Activated T-helper 1 cell treated with anti-CD3 and anti-CD28 coated beads, Interleukin-12 subunit alpha, Interleukin-12 subunit beta, Interleukin-2, Interleukin-4 antibody, amounts not matched to agents 30 ng/mL and 10 ng/mL and 1 ng/mL, durations not matched to agents 14 hours and 24 hours and 36 hours (primary cell): ENCODE data around the gene ZMYND19. TPM values are rescaled to one million over a fixed set of nuclear protein-coding genes. Genes with fewer than 3 reads are reported as not detected.
"Not testable (repeated sequence)": the region's sequence is repeated elsewhere in the genome, so short reads cannot be mapped to it uniquely, and the experiment has no call there.

Experiments
- DNase-seq: peaks from one replicate; pipeline ENCODE4 v3.0.0; 2021; ENCODE audit warnings: low spot score
- H3K27ac Mint-ChIP-seq: one replicate; pipeline ENCODE4 v1.8.0; 2021; ENCODE audit warnings: mild to moderate bottlenecking, mixed read lengths
- H3K27me3 Mint-ChIP-seq: one replicate; pipeline ENCODE4 v1.8.0; 2022; ENCODE audit warnings: mild to moderate bottlenecking, moderate library complexity, mixed read lengths; ENCODE audit not compliant: insufficient read depth
- H3K36me3 Mint-ChIP-seq: one replicate; pipeline ENCODE4 v1.8.0; 2021; ENCODE audit warnings: low read depth, mixed read lengths
- H3K4me1 Mint-ChIP-seq: one replicate; pipeline ENCODE4 v1.8.0; 2021; ENCODE audit warnings: low read depth, mixed read lengths
- H3K4me3 Mint-ChIP-seq: one replicate; pipeline ENCODE4 v1.8.0; 2021; ENCODE audit warnings: mild to moderate bottlenecking, moderate library complexity, mixed read lengths
- H3K9me3 Mint-ChIP-seq: one replicate; pipeline ENCODE4 v1.8.0; 2021; ENCODE audit warnings: mixed read lengths
- intact Hi-C: fragments of 100-400 bp; cut with micrococcal nuclease; formaldehyde crosslinking; loops from one replicate; pipeline ENCODE4 v1.15.1; 2024
- total RNA-seq: library from RNA; stranded (reverse); gene quantifications from 2 replicates; pipeline ENCODE4 v1.2.3, GENCODE V29; 2022

ZMYND19 gene
- total RNA-seq, result 88.2 and 94.9 TPM in 2 replicates

- Mint-ChIP-seq H3K4me1 (peaks cover 21% of the 10 kb centered on the region), H3K27ac (peak within 1 kb of the TSS; percentile 97), H3K27me3 (peaks cover 1% of the 10 kb centered on the region), H3K9me3 (no peaks in the 10 kb centered on the region), H3K4me3 (peak within 1 kb of the TSS; percentile 99), H3K36me3 (peaks cover 19% of the 10 kb centered on the region)
- intact Hi-C loops, result loop anchor here (1.0 kb wide), 4 partner anchors 11 to 39 kb away; partner anchors contain the start of genes ARRDC1, EHMT1 and MRPL41
- peak; percentile 90 for DNase-seq
Measured at GRCh38 chr9:137590469-137591383, at the start of gene ZMYND19. Gene ZMYND19 (minus strand): TSS chr9:137590512. CDS start chr9:137590263, 249 bp downstream.

GRCh38 chr9:137639303-137640051, 49.2 kb upstream of the ZMYND19 start:
- no peak for DNase-seq
- intact Hi-C loops, result loop anchor here (1.0 kb wide), 1 partner anchor 11 kb away; no protein-coding TSS in a partner anchor
- no peaks in the 10 kb centered on the region for H3K9me3 Mint-ChIP-seq
- H3K4me3 Mint-ChIP-seq, result peak overlapping the region; percentile 76
- peaks cover 23% of the 10 kb centered on the region for H3K36me3 Mint-ChIP-seq
- peak overlapping the region; percentile 91 for H3K27ac Mint-ChIP-seq
- peaks cover 28% of the 10 kb centered on the region for H3K4me1 Mint-ChIP-seq
- H3K27me3 Mint-ChIP-seq, result no peaks in the 10 kb centered on the region

GRCh38 chr9:137638680-137639079, 48.4 kb upstream of the ZMYND19 start:
- peaks cover 21% of the 10 kb centered on the region for H3K36me3 Mint-ChIP-seq
- DNase-seq, result no peak
- H3K27ac Mint-ChIP-seq, result peak overlapping the region; percentile 67
- H3K4me3 Mint-ChIP-seq, result peak overlapping the region; percentile 75
- intact Hi-C loops, result loop anchor here (1.0 kb wide), 1 partner anchor 10 kb away; no protein-coding TSS in a partner anchor
- H3K27me3 Mint-ChIP-seq, result no peaks in the 10 kb centered on the region
- no peaks in the 10 kb centered on the region for H3K9me3 Mint-ChIP-seq
- peaks cover 24% of the 10 kb centered on the region for H3K4me1 Mint-ChIP-seq

GRCh38 chr9:137634016-137634415, 43.7 kb upstream of the ZMYND19 start:
- Mint-ChIP-seq H3K36me3 (peaks cover 4% of the 10 kb centered on the region), H3K27ac (no peak overlapping the region), H3K4me3 (no peak overlapping the region), H3K27me3 (no peaks in the 10 kb centered on the region), H3K4me1 (peaks cover 34% of the 10 kb centered on the region), H3K9me3 (no peaks in the 10 kb centered on the region)
- intact Hi-C loops, result no loop called here
- no peak for DNase-seq

- Mint-ChIP-seq H3K4me1 (peaks cover 43% of the 10 kb centered on the region), H3K36me3 (peaks cover 7% of the 10 kb centered on the region), H3K27me3 (no peaks in the 10 kb centered on the region), H3K9me3 (no peaks in the 10 kb centered on the region), H3K27ac (no peak overlapping the region), H3K4me3 (no peak overlapping the region)
- DNase-seq, result no peak
- intact Hi-C loops, result no loop called here
Measured at GRCh38 chr9:137632230-137633161, 42.2 kb upstream of the ZMYND19 start.

GRCh38 chr9:137631345-137632229, 41.3 kb upstream of the ZMYND19 start:
- no peak overlapping the region for H3K27ac Mint-ChIP-seq
- H3K36me3 Mint-ChIP-seq, result peaks cover 7% of the 10 kb centered on the region
- no peak overlapping the region for H3K4me3 Mint-ChIP-seq
- intact Hi-C loops, result no loop called here
- no peaks in the 10 kb centered on the region for H3K27me3 Mint-ChIP-seq
- no peak for DNase-seq
- peaks cover 45% of the 10 kb centered on the region for H3K4me1 Mint-ChIP-seq
- no peaks in the 10 kb centered on the region for H3K9me3 Mint-ChIP-seq

GRCh38 chr9:137630679-137631078, 40.4 kb upstream of the ZMYND19 start:
- Mint-ChIP-seq H3K4me1 (peaks cover 50% of the 10 kb centered on the region), H3K4me3 (no peak overlapping the region), H3K9me3 (no peaks in the 10 kb centered on the region), H3K36me3 (peaks cover 9% of the 10 kb centered on the region), H3K27ac (peak overlapping the region; percentile 14), H3K27me3 (no peaks in the 10 kb centered on the region)
- DNase-seq, result no peak
- intact Hi-C loops, result no loop called here

GRCh38 chr9:137630126-137630525, 39.8 kb upstream of the ZMYND19 start:
- Mint-ChIP-seq H3K4me1 (peaks cover 56% of the 10 kb centered on the region), H3K9me3 (no peaks in the 10 kb centered on the region), H3K27ac (no peak overlapping the region), H3K4me3 (no peak overlapping the region), H3K27me3 (no peaks in the 10 kb centered on the region), H3K36me3 (peaks cover 12% of the 10 kb centered on the region)
- intact Hi-C loops, result no loop called here
- no peak for DNase-seq

GRCh38 chr9:137627406-137627805, 37.1 kb upstream of the ZMYND19 start:
- H3K4me3 Mint-ChIP-seq, DNase-seq, H3K27me3 Mint-ChIP-seq, intact Hi-C loops, H3K9me3 Mint-ChIP-seq, H3K27ac Mint-ChIP-seq: not testable (repeated sequence)
- H3K4me1 Mint-ChIP-seq, result peaks cover 50% of the 10 kb centered on the region
- H3K36me3 Mint-ChIP-seq, result peaks cover 15% of the 10 kb centered on the region

- DNase-seq, result no peak
- H3K27ac Mint-ChIP-seq, result no peak overlapping the region
- intact Hi-C loops, result no loop called here
- H3K4me1 Mint-ChIP-seq, result peaks cover 48% of the 10 kb centered on the region
- H3K9me3 Mint-ChIP-seq, result no peaks in the 10 kb centered on the region
- H3K27me3 Mint-ChIP-seq, result no peaks in the 10 kb centered on the region
- peak overlapping the region; percentile 37 for H3K4me3 Mint-ChIP-seq
- H3K36me3 Mint-ChIP-seq, result peaks cover 16% of the 10 kb centered on the region
Measured at GRCh38 chr9:137626464-137626863, 36.2 kb upstream of the ZMYND19 start.

- H3K9me3 Mint-ChIP-seq, H3K27ac Mint-ChIP-seq, H3K27me3 Mint-ChIP-seq, DNase-seq, intact Hi-C loops, H3K4me3 Mint-ChIP-seq: not testable (repeated sequence)
- peaks cover 19% of the 10 kb centered on the region for H3K36me3 Mint-ChIP-seq
- peaks cover 42% of the 10 kb centered on the region for H3K4me1 Mint-ChIP-seq
Measured at GRCh38 chr9:137622211-137622610, 31.9 kb upstream of the ZMYND19 start.
